Measurements from ENCODE around the gene MXRA8.
"Not testable (repeated sequence)": the region's sequence is repeated elsewhere in the genome, so short reads cannot be mapped to it uniquely, and the experiment has no call there.

The MXRA8 gene

DNA sequence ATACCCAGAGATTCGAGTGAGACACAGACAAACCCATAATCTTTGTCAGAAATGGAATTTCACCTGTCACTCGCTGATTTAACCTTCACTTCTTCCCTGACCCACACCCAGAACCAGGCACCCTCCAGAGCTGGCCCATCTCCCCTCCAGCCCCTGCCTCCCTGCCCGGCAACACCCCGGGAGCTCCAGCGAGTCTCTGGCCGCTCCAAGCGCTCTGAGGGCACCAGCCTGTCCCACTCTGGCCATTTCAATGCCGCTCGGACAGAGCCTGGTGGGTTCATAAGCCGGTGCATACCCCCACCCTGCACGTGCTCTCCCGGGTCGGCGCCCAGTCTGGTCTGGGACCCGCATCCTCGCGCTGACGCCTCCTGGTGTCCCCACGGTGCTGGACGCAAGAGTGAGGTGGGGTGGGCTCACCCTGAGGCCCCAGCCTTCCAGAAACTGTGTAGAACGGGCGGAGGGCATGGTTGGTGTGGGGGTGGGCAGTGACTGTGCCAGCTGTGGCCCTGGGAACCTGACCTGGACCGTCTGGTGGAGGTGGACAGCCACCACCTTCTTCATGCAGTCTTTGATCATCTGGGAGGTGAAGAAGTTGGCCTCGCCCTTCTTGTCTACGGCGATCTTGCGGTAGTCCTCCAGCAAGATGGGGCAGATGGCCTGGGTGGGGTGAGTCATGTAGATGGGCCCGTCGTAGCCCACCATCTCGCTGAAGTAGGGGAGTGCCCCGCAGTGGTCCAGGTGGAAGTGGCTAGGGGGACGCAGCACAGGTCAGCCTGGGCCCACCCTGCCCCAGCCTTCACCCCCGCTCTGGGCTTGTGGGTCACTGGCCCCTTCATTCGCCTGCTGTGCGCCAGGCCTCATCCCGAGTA is 39.3 kb downstream of the MXRA8 start:
- DNase-seq: no peak

DNA sequence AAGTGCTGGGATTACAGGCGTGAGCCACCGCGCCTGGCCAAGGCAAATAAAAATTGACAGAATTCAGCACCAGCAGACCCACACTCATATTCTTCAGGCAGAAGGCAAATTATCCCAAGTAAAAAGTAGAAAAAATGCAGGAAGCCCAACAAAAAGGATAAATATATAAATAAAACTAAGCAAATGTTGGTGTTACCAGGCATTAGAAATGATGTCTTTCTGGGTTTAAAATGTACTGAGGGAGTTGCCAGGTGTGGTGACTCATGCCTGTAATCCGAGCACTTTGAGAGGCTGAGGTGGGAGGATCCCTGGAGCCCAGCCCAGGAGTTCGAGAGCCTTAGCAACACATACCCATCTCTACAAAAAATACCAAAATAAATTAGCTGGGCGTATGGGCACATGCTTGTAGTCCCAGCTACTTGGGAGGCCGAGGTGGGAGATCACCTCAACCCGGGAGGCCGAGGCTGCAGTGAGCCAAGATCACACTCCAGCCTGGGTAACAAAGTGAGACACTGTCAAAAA is 40.2 kb downstream of the MXRA8 start:
- DNase-seq: no peak

DNA sequence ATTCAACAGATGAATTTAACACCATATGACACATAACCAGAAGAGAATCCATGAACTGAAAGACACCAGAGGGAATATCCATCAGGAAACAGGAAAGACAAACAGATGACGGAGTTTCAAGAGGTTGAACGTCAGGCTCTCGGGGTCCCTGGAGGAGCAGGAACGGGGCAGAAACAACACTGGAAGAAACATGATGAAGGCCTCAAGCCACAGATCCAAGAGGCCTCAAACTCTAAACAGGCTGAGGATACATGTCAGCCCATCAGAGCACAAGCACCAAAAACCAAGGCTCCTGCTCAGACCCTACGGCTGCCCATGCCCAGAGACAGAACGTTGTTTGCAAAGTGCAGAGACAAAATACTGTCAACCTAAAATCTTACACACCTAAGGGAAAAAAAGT is 40.9 kb downstream of the MXRA8 start:
- DNase-seq: no peak

DNA sequence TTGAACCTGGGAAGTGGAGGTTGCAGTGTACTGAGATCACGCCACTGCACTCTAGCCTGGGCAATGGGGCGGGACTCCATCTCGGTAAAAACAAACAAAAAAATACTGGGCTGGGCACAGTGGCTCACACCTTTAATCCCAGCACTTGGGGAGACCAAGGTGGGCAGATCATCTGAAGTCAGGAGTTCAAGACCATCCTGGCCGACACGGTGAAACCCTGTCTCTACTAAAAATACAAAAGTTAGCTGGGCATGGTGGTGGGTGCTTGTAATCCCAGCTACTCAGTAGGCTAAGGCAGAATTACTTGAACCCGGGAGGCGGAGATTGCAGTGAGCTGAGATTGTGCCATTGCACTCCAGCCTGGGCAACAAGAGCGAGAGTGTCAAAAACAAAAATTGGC is 42.2 kb downstream of the MXRA8 start:
- not testable (repeated sequence) for DNase-seq

DNA sequence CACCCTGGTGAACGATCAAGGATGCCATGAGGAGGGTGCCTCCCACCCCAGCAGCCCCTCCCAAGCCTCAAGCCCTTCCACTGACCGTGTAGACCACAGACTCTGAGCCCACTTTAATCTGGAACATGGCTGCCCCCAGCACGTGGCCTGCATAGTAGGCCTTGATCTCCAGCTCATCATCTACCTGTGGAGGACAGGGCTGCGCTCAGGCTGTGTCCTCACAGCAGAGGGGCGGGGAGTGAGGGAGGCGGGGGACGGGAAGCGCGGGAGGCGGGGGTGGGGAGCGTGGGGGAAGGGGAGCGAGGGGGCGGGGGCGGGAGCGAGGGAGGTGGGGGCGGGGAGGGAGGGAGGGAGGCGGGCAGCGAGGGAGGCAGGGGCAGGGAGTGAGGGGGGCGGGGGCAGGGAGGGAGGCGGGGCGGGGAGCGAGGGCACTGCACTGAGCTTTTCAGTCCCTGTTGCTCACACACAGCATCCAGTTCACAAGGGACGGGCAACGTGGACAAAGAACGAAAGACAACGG is 42.9 kb downstream of the MXRA8 start:
- DNase-seq: no peak

DNA sequence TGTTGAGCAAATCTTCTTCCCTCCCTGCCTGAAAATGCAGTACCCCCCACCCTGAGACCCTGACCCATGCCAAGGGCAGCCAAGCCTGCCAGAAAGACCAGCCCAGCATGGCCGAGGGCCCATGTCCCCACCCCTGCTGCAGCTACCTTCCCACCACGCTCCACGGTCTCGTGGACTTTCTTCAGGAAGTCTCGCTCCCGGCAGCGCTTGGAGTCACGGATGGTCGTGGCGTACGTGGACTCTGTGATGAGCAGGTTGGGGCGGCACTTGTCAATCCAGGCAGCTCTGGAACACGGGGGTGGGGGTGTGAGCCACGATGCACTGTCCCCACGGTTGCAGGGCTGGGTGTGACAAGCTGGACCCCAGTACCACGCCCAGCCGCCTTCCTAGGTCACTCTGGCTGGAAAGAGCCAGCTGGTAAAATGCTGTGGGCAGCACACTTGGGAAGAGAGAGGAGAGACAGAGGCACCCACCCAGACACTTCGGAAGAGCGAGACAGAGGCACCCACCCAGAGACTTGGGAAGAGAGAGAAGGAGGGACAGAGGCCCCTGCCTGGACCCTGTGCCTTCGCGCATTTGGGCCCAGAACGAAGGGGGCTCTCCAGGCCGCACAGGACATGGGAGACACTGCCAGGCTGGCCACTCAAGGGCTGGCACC is 43.5 kb downstream of the MXRA8 start:
- no peak for DNase-seq

GRCh38 chr1:1314237-1314586 is 44.1 kb downstream of the MXRA8 start:
- DNase-seq: no peak

DNA sequence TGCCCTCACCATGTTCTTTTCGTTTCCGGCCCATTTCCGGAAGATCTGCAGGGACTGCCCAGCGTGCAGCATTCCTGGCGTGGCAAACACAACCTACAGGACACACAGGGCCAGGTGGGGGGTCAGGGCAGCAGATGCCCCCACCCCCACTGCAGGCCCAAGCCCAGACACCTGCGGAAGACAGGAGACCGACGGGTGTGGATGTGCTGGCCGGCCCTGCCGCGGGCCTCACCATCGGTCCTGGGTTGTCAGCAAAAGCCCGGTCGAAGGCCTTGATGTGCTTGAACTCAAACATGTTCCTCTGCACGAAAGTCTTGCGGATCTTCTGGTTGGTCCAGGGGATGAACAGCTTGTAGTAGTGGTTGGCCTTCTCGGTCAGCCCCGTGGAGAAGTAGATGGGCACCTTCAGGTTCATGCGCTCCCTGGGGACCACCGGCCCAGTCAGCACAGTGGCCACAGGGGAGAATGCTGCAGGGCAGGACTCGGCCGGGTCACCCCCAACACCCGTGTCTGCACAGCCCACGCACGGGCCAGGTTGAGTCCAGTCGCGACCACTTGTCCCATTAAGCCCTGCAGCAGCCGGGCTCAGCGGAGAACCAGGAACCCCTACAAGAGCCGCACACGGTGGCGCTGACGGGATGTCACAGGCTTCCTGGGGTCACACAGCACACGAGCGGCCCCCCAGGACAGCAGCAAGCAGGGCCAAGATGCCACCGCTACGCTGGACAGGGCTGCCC is 44.7 kb downstream of the MXRA8 start:
- DNase-seq: no peak

DNA sequence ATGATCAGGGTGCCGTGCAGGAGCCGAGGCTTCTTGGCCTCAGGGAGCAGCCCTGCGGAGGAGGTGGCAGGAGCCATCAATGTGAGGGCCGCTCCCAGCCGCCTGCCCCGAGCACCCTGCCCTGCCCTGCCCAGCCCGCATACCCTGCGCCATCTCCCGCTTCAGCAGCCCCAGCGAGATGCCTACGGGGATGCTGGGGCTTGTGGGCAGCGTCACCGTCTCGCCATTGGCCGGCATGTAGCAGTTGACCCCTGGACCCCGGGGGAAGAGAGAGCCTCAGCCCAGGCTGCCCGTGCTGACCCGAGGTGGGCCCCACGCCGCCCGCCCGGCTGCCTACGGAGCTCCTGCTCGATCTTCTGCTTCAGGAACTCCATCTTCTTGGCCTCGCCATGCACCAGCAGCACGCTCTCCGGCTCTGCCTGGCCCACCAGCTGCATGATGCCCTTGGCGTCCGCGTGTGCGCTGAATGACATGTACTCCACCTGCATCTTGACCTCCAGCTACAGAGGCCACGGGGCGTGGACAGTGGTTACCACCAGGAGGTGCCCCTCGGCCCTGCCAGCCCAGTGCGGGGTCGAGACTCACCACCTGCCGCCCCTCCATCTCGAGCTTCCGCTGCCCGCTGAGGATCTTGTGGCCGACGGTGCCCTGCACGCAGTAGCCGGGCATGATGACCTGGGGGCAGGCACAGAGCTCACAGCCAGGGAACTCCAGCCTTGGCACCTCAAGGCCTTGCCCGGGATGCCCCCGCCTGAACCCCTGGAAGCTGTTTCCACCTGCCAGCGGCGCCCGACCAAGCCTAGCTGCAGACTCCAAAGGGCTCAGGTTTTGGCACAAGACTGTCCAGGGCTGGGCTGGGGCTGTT is 45.7 kb downstream of the MXRA8 start:
- DNase-seq: no peak

GRCh38 chr1:1311107-1312104 is 46.9 kb downstream of the MXRA8 start:
- DNase-seq: no peak

- no peak for DNase-seq
These were observed 47.8 kb downstream of the MXRA8 start for GRCh38 chr1:1310476-1311053.

DNA sequence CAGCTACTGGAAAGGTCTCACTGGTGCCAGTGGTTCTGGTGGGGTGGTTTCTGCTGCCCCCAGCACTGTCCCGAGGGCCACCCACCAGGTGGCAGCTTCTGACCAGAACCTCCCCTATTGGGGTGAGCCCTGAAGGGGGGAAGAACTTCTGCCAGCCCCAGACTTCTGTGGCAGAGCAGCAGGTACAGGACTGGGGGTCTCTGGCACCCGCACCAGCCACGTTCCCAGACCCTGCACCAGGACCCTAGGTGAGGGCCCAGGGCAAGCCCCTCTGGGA is 48.3 kb downstream of the MXRA8 start:
- no peak for DNase-seq

DNA sequence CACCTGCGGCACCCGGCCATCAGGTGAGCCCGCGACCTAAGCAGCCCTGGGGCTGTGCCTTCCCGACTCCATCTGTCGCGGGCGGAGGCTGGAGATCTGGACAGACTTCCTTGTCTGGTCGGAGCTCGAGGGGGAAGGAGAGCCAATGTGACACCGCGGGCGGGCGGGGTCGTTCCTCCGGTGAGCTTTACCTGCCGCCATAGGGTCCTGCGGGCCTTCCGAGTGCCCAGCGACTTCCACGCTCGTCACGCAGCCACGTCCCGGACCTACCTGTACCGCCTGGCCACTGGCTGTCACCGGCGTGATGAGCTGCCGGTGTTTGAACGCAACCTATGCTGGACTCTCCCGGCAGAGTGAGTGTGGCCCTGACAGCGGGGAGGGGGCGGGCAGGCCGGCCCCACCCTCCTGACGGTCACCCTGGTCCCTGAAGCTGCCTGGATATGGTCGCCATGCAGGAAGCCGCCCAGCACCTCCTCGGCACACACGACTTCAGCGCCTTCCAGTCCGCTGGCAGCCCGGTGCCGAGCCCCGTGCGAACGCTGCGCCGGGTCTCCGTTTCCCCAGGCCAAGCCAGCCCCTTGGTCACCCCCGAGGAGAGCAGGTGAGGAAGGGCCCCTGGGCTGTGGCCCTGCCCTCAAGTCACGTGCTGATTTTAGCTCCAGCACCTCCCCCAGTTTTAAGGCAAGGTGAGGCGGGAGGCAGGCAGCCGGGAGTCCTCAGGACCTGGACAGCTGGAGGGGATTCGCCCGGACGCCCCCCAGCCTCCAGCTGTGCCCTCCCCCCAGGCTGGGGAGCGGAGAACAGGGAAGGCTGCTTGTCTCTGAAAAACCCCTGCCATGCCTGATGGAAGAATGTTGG is 48.9 kb downstream of the MXRA8 start:
- DNase-seq: no peak

DNA sequence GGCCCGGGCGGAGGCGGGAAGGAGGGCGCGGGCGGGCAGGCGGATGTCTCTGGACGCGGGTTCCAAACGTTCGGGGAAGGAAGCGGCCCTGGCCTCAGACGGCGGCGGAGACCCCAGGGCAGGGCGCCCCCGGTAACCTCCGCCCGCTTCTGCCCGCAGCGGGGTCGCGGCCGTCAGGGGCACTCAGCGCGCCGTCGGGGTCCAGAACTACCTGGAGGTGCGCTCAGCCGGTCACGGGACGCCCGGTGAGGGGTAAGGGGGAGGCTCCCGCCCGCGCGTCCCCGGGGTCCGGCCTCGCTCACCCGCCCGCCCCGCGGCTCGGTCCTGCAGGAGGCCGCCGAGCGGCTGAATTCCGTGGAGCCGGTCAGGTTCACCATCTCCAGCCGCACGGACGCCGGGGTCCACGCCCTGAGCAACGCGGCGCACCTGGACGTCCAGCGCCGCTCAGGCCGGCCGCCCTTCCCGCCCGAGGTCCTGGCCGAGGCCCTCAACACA is 49.6 kb downstream of the MXRA8 start:
- DNase-seq: no peak

- peak; percentile 86 for DNase-seq
These were observed 50.2 kb downstream of the MXRA8 start, which contains the start of the genes ACAP3 and PUSL1 for GRCh38 chr1:1307923-1308755. Gene ACAP3 (minus strand): TSS chr1:1307930. CDS start chr1:1307815, 115 bp downstream. Gene PUSL1 (plus strand): TSS chr1:1308597. CDS start chr1:1308644, 47 bp downstream.

DNA sequence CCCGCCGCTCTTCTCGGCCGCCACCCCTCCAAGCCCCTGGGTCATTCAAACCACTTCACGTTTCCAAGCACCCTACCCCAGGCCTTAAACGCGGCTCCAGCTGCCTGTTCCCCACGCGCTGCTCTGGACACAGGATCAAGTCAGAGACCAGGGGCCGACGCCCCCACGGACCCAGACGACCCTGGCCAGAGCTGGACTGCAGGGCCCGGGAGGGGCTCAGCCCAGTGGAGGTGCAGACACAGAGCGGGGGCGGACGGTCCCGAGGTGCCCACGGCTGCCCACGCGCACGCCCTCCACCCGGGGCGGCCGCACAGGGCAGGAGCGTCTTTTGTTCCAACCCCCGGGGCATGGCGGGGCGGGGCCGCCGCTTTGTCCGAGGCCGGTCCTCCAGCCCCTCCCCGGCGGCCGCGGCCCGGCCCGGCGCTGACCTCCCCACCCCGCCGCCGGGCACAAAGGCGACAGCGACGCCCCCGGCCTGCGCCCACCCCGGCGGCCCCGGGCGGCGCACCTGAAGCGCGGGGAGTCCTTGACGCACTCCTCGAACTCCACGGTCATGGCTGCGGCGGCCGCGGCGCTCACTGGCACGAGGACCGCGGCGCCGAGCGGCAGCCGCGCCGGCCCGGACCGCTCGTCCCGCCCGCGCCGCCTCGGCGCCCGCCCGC is 51.0 kb downstream of the MXRA8 start:
- DNase-seq: no peak

DNA sequence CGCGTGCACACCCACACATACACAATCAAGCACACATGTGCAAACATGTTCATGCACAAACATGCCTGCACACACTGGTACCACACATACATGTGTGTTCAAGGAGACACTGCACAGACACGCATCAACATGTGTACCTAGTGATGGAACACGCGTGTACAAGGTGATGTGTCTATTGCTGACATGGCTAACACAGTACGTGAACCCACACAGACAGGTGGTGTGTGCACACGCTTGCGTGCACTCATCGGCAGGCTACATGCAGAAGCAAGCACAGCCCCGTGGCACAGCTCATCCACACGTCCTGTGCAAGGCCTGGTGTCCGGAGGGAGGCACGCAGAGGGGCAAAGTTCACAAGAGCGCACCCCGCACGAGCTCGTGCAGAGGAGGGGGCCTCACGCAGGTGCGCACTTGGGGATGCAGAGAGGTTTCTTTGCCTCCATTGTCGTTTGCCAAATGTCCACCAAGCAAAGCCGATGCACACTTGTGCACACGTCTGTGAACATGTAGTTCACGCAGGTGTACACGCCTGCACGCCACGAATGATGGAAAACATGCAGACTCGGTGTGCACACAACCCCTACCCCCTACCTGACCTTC is 51.6 kb downstream of the MXRA8 start:
- no peak for DNase-seq
